K562 (cell line): ENCODE data around the gene KIF12. TPM values are rescaled to one million over a fixed set of nuclear protein-coding genes. Genes with fewer than 3 reads are reported as not detected.

Experiments
- ATAC-seq: fragments of 200-7000 bp; cut with Tn5 transposase; 3 replicates; pipeline ENCODE4 v1.9.1; 2020; ENCODE audit warnings: moderate library complexity
- BruUV-seq: library from RNA; stranded (reverse); fragments of 400-500 nt; replicated peaks from 2 replicates; lab custom pipeline; 2021; lab: Mats Ljungman, UMichigan
- CTCF ChIA-PET: fragments of 300-600 bp; formaldehyde crosslinking; extraction: SDS; loops from one replicate; lab custom pipeline; 2021; ENCODE audit warnings: low intra/inter-chr PET ratio; lab: Yijun Ruan, JAX
- POLR2A ChIA-PET: fragments of 300-600, 350-650 bp; sonication (Branson Sonifier 250); formaldehyde crosslinking; extraction: SDS; loops from one replicate; lab custom pipeline; 2021; ENCODE audit warnings: antibody characterized with exemption, inconsistent platforms; lab: Yijun Ruan, JAX
- DNase-seq, 4 experiments: peaks; one replicate each; pipeline versions ENCODE4 v3.0.0 to v3.0.0-alpha.2; 2011 to 2018; ENCODE audit warnings: low spot score in 3 of 4, mixed read lengths in 3 of 4; ENCODE audit errors: extremely low read depth in 1 of 4
- FAIRE-seq: peaks from 2 replicates; lab custom pipeline; 2011; peaks lifted over from hg19 to GRCh38; lab: Jason Lieb, UNC
- H2AFZ ChIP-seq: 2 replicates; pipeline ENCODE4 v1.6.0; 2011; ENCODE audit warnings: low read depth, low read length, control low read depth, inconsistent platforms
- H3K27ac ChIP-seq: fragments of 200-600 bp; 3 replicates; pipeline ENCODE4 v1.8.0; 2011; ENCODE audit warnings: low read depth, mild to moderate bottlenecking, control low read depth, inconsistent platforms, low read length, moderate library complexity, mixed read lengths; ENCODE audit errors: extremely low read depth
- H3K27me3 ChIP-seq, 2 experiments: fragments of 300-600 bp in 1 of 2; 2 replicates in 1 of 2; 3 replicates in 1 of 2; pipeline versions ENCODE4 v1.6.0 to v1.8.0; 2011; ENCODE audit warnings: inconsistent platforms in 2 of 2, low read length in 2 of 2, mild to moderate bottlenecking in 1 of 2, mixed read lengths in 1 of 2, moderate library complexity in 1 of 2; ENCODE audit not compliant: control insufficient read depth in 2 of 2, insufficient read depth in 2 of 2
- H3K36me3 ChIP-seq: fragments of 300-600 bp; 3 replicates; pipeline ENCODE4 v1.8.0; 2011; ENCODE audit warnings: mild to moderate bottlenecking, low read length, inconsistent platforms; ENCODE audit not compliant: control insufficient read depth, insufficient read depth
- H3K4me1 ChIP-seq, 2 experiments: fragments of 200-600 bp in 1 of 2; replicated peaks in 1 of 2; 2 replicates in 1 of 2; 3 replicates in 1 of 2; pipeline versions ENCODE4 v1.5.1 to v1.8.0; 2011; ENCODE audit warnings: inconsistent platforms in 2 of 2, low read length in 2 of 2, mild to moderate bottlenecking in 1 of 2, mixed read lengths in 1 of 2, moderate library complexity in 1 of 2; ENCODE audit not compliant: control insufficient read depth in 2 of 2, insufficient read depth in 2 of 2
- H3K4me2 ChIP-seq: 2 replicates; pipeline ENCODE4 v1.6.1; 2011; ENCODE audit warnings: low read length, control low read depth, inconsistent platforms, mixed read lengths; ENCODE audit not compliant: insufficient read depth
- H3K4me3 ChIP-seq: fragments of 200-600 bp; sonication (generic), shearing (Covaris generic); 2 replicates; pipeline ENCODE4 v1.5.1; 2016; ENCODE audit warnings: control low read depth, inconsistent platforms
- H3K79me2 ChIP-seq: fragments of 200-600 bp; 3 replicates; pipeline ENCODE4 v1.8.0; 2011; ENCODE audit warnings: low read length, inconsistent platforms; ENCODE audit not compliant: control insufficient read depth, insufficient read depth
- H3K9ac ChIP-seq, 2 experiments: 2 replicates each; pipeline versions ENCODE4 v1.6.0 to v1.6.1; 2011; ENCODE audit warnings: low read depth in 2 of 2, low read length in 2 of 2, control low read depth in 1 of 2, inconsistent platforms in 1 of 2, mild to moderate bottlenecking in 1 of 2, mixed read lengths in 1 of 2; ENCODE audit not compliant: insufficient read depth in 1 of 2
- H3K9me1 ChIP-seq: one replicate; pipeline ENCODE4 v1.6.0; 2011; ENCODE audit warnings: inconsistent platforms, mild to moderate bottlenecking, low read length, moderate library complexity; ENCODE audit not compliant: control insufficient read depth, insufficient read depth
- H3K9me3 ChIP-seq: replicated peaks from 2 replicates; pipeline ENCODE4 v1.5.1; 2011; ENCODE audit warnings: low read depth, low read length, inconsistent platforms; ENCODE audit not compliant: control insufficient read depth, insufficient read depth
- H4K20me1 ChIP-seq: replicated peaks from 2 replicates; pipeline ENCODE4 v1.6.1; 2011; ENCODE audit warnings: low read length, inconsistent platforms, mixed read lengths; ENCODE audit not compliant: control insufficient read depth, insufficient read depth
- AFF1 ChIP-seq, 2 experiments: fragments of 450-650 bp; IDR thresholded peaks; 2 replicates each; pipeline ENCODE4 v1.6.1; 2018; ENCODE audit warnings: mild to moderate bottlenecking in 2 of 2, low read depth in 1 of 2; ENCODE audit not compliant: partially characterized antibody in 2 of 2
- BCLAF1 ChIP-seq, 2 experiments: fragments of 450-650 bp in 1 of 2; IDR thresholded peaks; 2 replicates each; pipeline ENCODE4 v1.6.1; 2011 to 2017; ENCODE audit warnings: low read depth in 2 of 2, antibody characterized with exemption in 1 of 2, borderline replicate concordance in 1 of 2, low read length in 1 of 2, mild to moderate bottlenecking in 1 of 2, mixed read lengths in 1 of 2; ENCODE audit not compliant: control insufficient read depth in 1 of 2
- DNMT1 ChIP-seq: fragments of 450-650 bp; IDR thresholded peaks from 2 replicates; pipeline ENCODE4 v1.6.1; 2016; ENCODE audit warnings: antibody characterized with exemption, mild to moderate bottlenecking
- NCOA6 ChIP-seq: fragments of 450-650 bp; IDR thresholded peaks from 2 replicates; pipeline ENCODE4 v1.6.1; 2017; ENCODE audit warnings: mild to moderate bottlenecking
- NR2C2 ChIP-seq, 2 experiments: fragments of 200-800 bp in 1 of 2; sonication (Bioruptor generic) in 1 of 2; sonication (generic) in 1 of 2; formaldehyde crosslinking in 1 of 2; IDR thresholded peaks; 2 replicates each; pipeline versions ENCODE4 v1.6.1 to v1.8.0; 2016 to 2022; ENCODE audit warnings: mild to moderate bottlenecking in 1 of 2, missing compliant biosample characterization in 1 of 2, missing genetic modification characterization in 1 of 2, missing genetic modification reagents in 1 of 2
- SAFB2 ChIP-seq: fragments of 200-400 bp; formaldehyde crosslinking; IDR thresholded peaks from 2 replicates; pipeline ENCODE4 v1.6.1; 2018; ENCODE audit warnings: borderline replicate concordance, low read length, low read depth, moderate library complexity; ENCODE audit not compliant: severe bottlenecking
- TBP ChIP-seq: optimal IDR thresholded peaks from 2 replicates; pipeline ENCODE3; 2011; ENCODE audit warnings: low read depth, low read length, improper control_type of control experiment
- TFAM ChIP-seq: fragments of 250-450 bp; sonication (Bioruptor Pico); conservative IDR thresholded peaks from 2 replicates; pipeline ENCODE4 v1.5.0; 2021; ENCODE audit warnings: mild to moderate bottlenecking, moderate library complexity
- U2AF2 ChIP-seq: fragments of 200-400 bp; formaldehyde crosslinking; optimal IDR thresholded peaks from 2 replicates; pipeline ENCODE3; 2017; ENCODE audit warnings: low read depth, mild to moderate bottlenecking, low read length
- YY1 ChIP-seq, 3 experiments: IDR thresholded peaks; 2 replicates each; pipeline ENCODE4 v1.6.1; 2011; ENCODE audit warnings: low read length in 2 of 3, mild to moderate bottlenecking in 2 of 3, moderate library complexity in 2 of 3, borderline replicate concordance in 1 of 3, control low read depth in 1 of 3, low read depth in 1 of 3; ENCODE audit not compliant: insufficient read depth in 3 of 3, insufficient replicate concordance in 2 of 3, control insufficient read depth in 1 of 3, insufficient read length in 1 of 3; ENCODE audit errors: extremely low read depth in 1 of 3
- ZNF239 ChIP-seq: fragments of 250-450 bp; sonication (Bioruptor Pico); IDR thresholded peaks from 2 replicates; pipeline ENCODE4 v1.4.0; 2020; ENCODE audit warnings: mild to moderate bottlenecking
- ZNF282 ChIP-seq: sonication (generic); formaldehyde crosslinking; IDR thresholded peaks from 2 replicates; pipeline ENCODE4 v1.8.1; 2023; ENCODE audit warnings: missing genetic modification reagents
- ZNF511 ChIP-seq: sonication (generic); formaldehyde crosslinking; IDR thresholded peaks from 2 replicates; pipeline ENCODE4 v1.8.0; 2022; ENCODE audit warnings: mild to moderate bottlenecking, missing genetic modification reagents
- WGBS: fragments of 100-300 bp; shearing (Covaris generic); methylation state at CpG from one replicate; pipeline ENCODE4 v1.1.6; 2016; ENCODE audit warnings: low coverage, mixed read lengths; ENCODE audit not compliant: insufficient coverage; ENCODE audit errors: missing lambda C conversion rate; 5-methylcytosine and 5-hydroxymethylcytosine counted together
- in situ Hi-C: fragments of 300-500 bp; cut with MboI; formaldehyde crosslinking; loops from 4 replicates; pipeline ENCODE4 v1.15.0; 2018; ENCODE audit warnings: inconsistent platforms, mixed read lengths
- intact Hi-C: fragments of 100-400 bp; cut with micrococcal nuclease; formaldehyde crosslinking; loops from 2 replicates; pipeline ENCODE4 v1.14.2; 2022
- polyA plus RNA-seq, 8 experiments: library from polyadenylated mRNA; depleted of rRNA in 4 of 8; stranded (reverse) in 5 of 8; unstranded in 3 of 8; fragments of >200 nt; fragmentation: Nextera tagmentation in 2 of 8; fragmentation: Illumina TruSeq in 1 of 8; extraction: Ambion mirVana in 2 of 8; extraction: Trizol in 1 of 8; gene quantifications; 2 replicates each; pipeline versions ENCODE4 v1.2.1 to v1.2.3, GENCODE V29; 2011 to 2014; ENCODE audit warnings: inconsistent platforms in 1 of 8, missing spikeins in 1 of 8
- total RNA-seq, 7 experiments: library from RNA; depleted of rRNA in 6 of 7; stranded (reverse); fragments of >200 nt in 6 of 7; fragmentation: Illumina TruSeq in 2 of 7; extraction: Trizol in 2 of 7; gene quantifications; 2 replicates each; pipeline versions ENCODE4 v1.2.1 to v1.2.3, GENCODE V29; 2011 to 2021; ENCODE audit warnings: low replicate concordance in 1 of 7

KIF12 gene
- total and polyA plus RNA-seq, 9 of the 15 experiments (the other 6 are each of a cell fraction or from before 2014, with no cell fraction given) = not detected

GRCh38 chr9:114080195-114080772 lies 18.8 kb downstream of the KIF12 start:
- DNase-seq (no peak), ATAC-seq (no peak), FAIRE-seq (no peak)
- Histone ChIP-seq H3K36me3 (no peaks in the 10 kb centered on the region), H4K20me1 (no peaks in the 10 kb centered on the region), H3K9ac (no peak overlapping the region), H3K9me3 (no peaks in the 10 kb centered on the region), H3K4me1 (peaks cover 5 to 6% of the 10 kb centered on the region in 2 experiments; a peak in 4 of 5 replicates), H2AFZ (no peak overlapping the region), H3K27me3 (peaks cover 4 to 43% of the 10 kb centered on the region in 2 experiments; a peak in 4 of 5 replicates), H3K4me2 (no peak overlapping the region), H3K27ac (no peak overlapping the region), H3K79me2 (no peaks in the 10 kb centered on the region), H3K9me1 (no peaks in the 10 kb centered on the region), H3K4me3 (no peak overlapping the region)
- no TSS peak for BruUV-seq
- ChIA-PET POLR2A (no interaction called here), CTCF (no interaction called here)
- intact Hi-C loops = no loop called here
- in situ Hi-C loops = loop anchor here (10.0 kb wide), 1 partner anchor 205 kb away; no protein-coding TSS in a partner anchor
- 0% methylated on average over 5 of the region's 5 CpGs for WGBS
- no peak for TF ChIP-seq DNMT1
- TF ChIP-seq ZNF282 = no peak
- no peak for TF ChIP-seq TFAM
- TF ChIP-seq TBP = no peak
- no peak for TF ChIP-seq U2AF2
- TF ChIP-seq ZNF239 (CRISPR knock-in tag) = no peak
- no peak for TF ChIP-seq BCLAF1 (IDR thresholded peaks at IDR 0.05; ENCODE audit: borderline replicate concordance in 1 of 2, control insufficient read depth in 1 of 2, low read depth in 2 of 2, low read length in 1 of 2)
- no peak for TF ChIP-seq AFF1 (IDR thresholded peaks at IDR 0.05; ENCODE audit: low read depth in 1 of 2, partially characterized antibody in 2 of 2)
- no peak for TF ChIP-seq NCOA6
- TF ChIP-seq ZNF511 (CRISPR knock-in tag) = no peak
- no peak for TF ChIP-seq YY1 (IDR thresholded peaks at IDR 0.05; ENCODE audit: borderline replicate concordance in 1 of 3, control insufficient read depth in 1 of 3, extremely low read depth in 1 of 3, insufficient read depth in 3 of 3, insufficient read length in 1 of 3, insufficient replicate concordance in 2 of 3, low read depth in 1 of 3, low read length in 2 of 3)
- TF ChIP-seq SAFB2 = no peak
- TF ChIP-seq NR2C2 (CRISPR knock-in tag; IDR thresholded peaks at IDR 0.05) = no peak
- no peak for TF ChIP-seq NR2C2 (tag; IDR thresholded peaks at IDR 0.05)
